Panc1 (cell line): ENCODE measurements around the gene FAM217A. TPM values are rescaled to one million over a fixed set of nuclear protein-coding genes. Genes with fewer than 3 reads are reported as not detected.

Source experiments
- ATAC-seq: fragments of 200-7000 bp; cut with Tn5 transposase; 2 replicates; pipeline ENCODE4 v1.9.1; 2020; ENCODE audit warnings: mild to moderate bottlenecking, moderate library complexity
- BruUV-seq: library from RNA; stranded (reverse); fragments of 400-500 nt; replicated peaks from 2 replicates; lab custom pipeline; 2021; lab: Mats Ljungman, UMichigan
- CTCF ChIA-PET: fragments of 300-600 bp; sonication (Branson Sonifier 250); formaldehyde crosslinking; loops from one replicate; lab custom pipeline; 2022; ENCODE audit warnings: antibody characterized with exemption; lab: Charles Lee
- POLR2A ChIA-PET: fragments of 300-600 bp; sonication (Branson Sonifier 250); formaldehyde crosslinking; loops from one replicate; lab custom pipeline; 2022; ENCODE audit warnings: antibody characterized with exemption; lab: Charles Lee
- DNase-seq: peaks from one replicate; pipeline ENCODE4 v3.0.0-alpha.2; 2010; ENCODE audit warnings: low read depth, low spot score
- H3K27ac ChIP-seq: 2 replicates; pipeline ENCODE4 v1.5.1; 2011; ENCODE audit warnings: mild to moderate bottlenecking, low read length, inconsistent platforms
- H3K27me3 ChIP-seq: fragments of 200-500 bp; sonication (Bioruptor generic); 2 replicates; pipeline ENCODE4 v1.6.0; 2014; ENCODE audit warnings: low read length, inconsistent platforms; ENCODE audit not compliant: control insufficient read depth, insufficient read depth
- H3K36me3 ChIP-seq: fragments of 200-500 bp; sonication (Bioruptor generic); 2 replicates; pipeline ENCODE4 v1.5.1; 2014; ENCODE audit warnings: inconsistent platforms, mild to moderate bottlenecking, low read length, moderate library complexity; ENCODE audit not compliant: control insufficient read depth, insufficient read depth
- H3K4me1 ChIP-seq: 2 replicates; pipeline ENCODE4 v1.5.1; 2011; ENCODE audit warnings: inconsistent platforms, mild to moderate bottlenecking, low read length, moderate library complexity; ENCODE audit not compliant: control insufficient read depth, insufficient read depth
- H3K4me3 ChIP-seq, 2 experiments: 2 replicates each; pipeline ENCODE4 v1.5.1; 2011 to 2012; ENCODE audit warnings: low read depth in 2 of 2, low read length in 2 of 2, mild to moderate bottlenecking in 2 of 2, inconsistent platforms in 1 of 2, moderate library complexity in 1 of 2
- H3K9me3 ChIP-seq: fragments of 200-500 bp; sonication (Bioruptor generic); 2 replicates; pipeline ENCODE4 v1.5.1; 2014; ENCODE audit warnings: low read depth, mild to moderate bottlenecking, inconsistent platforms, low read length, moderate library complexity; ENCODE audit not compliant: control insufficient read depth, insufficient read depth
- POLR2AphosphoS5 ChIP-seq: IDR thresholded peaks from 2 replicates; pipeline ENCODE4 v1.6.1; 2012; ENCODE audit warnings: mild to moderate bottlenecking, low read depth, low read length, moderate library complexity
- SIN3A ChIP-seq: IDR thresholded peaks from 2 replicates; pipeline ENCODE4 v1.6.1; 2012; ENCODE audit warnings: low read depth, mild to moderate bottlenecking, low read length, moderate library complexity, borderline replicate concordance; ENCODE audit not compliant: insufficient read depth
- TCF7L2 ChIP-seq: IDR thresholded peaks from 2 replicates; pipeline ENCODE4 v1.6.1; 2011; ENCODE audit warnings: mild to moderate bottlenecking, low read depth, low read length, inconsistent platforms
- in situ Hi-C: cut with HindIII; loops from 2 replicates; pipeline ENCODE4 v1.10.0; 2016; ENCODE audit warnings: low sequenced_read_pairs, low pct_unique_long_range_greater_than_20kb
- intact Hi-C: fragments of 100-400 bp; cut with micrococcal nuclease; formaldehyde crosslinking; loops from one replicate; pipeline ENCODE4 v1.10.0; 2022; ENCODE audit not compliant: unreplicated experiment
- total RNA-seq: library from RNA; stranded (reverse); gene quantifications from one replicate; pipeline ENCODE4 v1.2.1, GENCODE V29; 2021; ENCODE audit not compliant: unreplicated experiment
- TF ChIP-seq, protein P1 (sequence below), 2 experiments: IDR thresholded peaks; 2 replicates each; pipeline ENCODE4 v1.6.1; 2011 to 2012; ENCODE audit warnings: low read depth in 2 of 2, control low read depth in 1 of 2, low read length in 1 of 2, mild to moderate bottlenecking in 1 of 2, moderate library complexity in 1 of 2; ENCODE audit not compliant: insufficient read depth in 1 of 2
- TF ChIP-seq, protein P2 (sequence below): fragments of 450-650 bp; IDR thresholded peaks from 2 replicates; pipeline ENCODE4 v1.5.1; 2017; ENCODE audit warnings: mild to moderate bottlenecking

FAM217A gene
- total RNA-seq, 1 experiment from 2014 or later = not detected

DNA sequence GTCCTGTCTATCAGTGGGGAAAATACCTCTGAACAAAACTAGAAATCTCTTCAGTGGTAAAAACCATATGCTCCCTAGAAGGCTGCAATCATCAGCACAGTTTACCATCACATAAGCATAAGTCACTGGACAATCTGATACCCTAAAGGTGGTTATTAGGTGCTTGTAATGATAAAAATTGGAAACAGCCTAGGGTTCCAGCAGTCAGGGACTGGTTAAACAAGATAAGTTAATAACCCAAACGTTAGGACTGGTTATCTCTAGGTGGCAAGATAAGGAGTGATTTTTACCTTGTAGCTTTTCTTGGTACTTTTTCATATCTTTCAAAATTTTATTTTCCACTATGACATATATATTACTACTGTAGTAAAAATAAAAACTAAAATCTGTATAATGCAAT is 45.4 kb upstream of the FAM217A start:
- intact Hi-C loops = no loop called here
- Histone ChIP-seq H3K27me3 (no peaks in the 10 kb centered on the region), H3K4me3 (no peak overlapping the region), H3K9me3 (no peaks in the 10 kb centered on the region), H3K27ac (no peak overlapping the region), H3K4me1 (no peaks in the 10 kb centered on the region), H3K36me3 (peaks cover 9% of the 10 kb centered on the region)
- TF ChIP-seq, protein P1, sequence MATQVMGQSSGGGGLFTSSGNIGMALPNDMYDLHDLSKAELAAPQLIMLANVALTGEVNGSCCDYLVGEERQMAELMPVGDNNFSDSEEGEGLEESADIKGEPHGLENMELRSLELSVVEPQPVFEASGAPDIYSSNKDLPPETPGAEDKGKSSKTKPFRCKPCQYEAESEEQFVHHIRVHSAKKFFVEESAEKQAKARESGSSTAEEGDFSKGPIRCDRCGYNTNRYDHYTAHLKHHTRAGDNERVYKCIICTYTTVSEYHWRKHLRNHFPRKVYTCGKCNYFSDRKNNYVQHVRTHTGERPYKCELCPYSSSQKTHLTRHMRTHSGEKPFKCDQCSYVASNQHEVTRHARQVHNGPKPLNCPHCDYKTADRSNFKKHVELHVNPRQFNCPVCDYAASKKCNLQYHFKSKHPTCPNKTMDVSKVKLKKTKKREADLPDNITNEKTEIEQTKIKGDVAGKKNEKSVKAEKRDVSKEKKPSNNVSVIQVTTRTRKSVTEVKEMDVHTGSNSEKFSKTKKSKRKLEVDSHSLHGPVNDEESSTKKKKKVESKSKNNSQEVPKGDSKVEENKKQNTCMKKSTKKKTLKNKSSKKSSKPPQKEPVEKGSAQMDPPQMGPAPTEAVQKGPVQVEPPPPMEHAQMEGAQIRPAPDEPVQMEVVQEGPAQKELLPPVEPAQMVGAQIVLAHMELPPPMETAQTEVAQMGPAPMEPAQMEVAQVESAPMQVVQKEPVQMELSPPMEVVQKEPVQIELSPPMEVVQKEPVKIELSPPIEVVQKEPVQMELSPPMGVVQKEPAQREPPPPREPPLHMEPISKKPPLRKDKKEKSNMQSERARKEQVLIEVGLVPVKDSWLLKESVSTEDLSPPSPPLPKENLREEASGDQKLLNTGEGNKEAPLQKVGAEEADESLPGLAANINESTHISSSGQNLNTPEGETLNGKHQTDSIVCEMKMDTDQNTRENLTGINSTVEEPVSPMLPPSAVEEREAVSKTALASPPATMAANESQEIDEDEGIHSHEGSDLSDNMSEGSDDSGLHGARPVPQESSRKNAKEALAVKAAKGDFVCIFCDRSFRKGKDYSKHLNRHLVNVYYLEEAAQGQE (IDR thresholded peaks at IDR 0.05; ENCODE audit: insufficient read depth in 1 of 2, low read depth in 2 of 2, low read length in 1 of 2) = no peak
- TF ChIP-seq POLR2AphosphoS5 (no peak), TCF7L2 (no peak), SIN3A (no peak)
- TF ChIP-seq, protein P2, sequence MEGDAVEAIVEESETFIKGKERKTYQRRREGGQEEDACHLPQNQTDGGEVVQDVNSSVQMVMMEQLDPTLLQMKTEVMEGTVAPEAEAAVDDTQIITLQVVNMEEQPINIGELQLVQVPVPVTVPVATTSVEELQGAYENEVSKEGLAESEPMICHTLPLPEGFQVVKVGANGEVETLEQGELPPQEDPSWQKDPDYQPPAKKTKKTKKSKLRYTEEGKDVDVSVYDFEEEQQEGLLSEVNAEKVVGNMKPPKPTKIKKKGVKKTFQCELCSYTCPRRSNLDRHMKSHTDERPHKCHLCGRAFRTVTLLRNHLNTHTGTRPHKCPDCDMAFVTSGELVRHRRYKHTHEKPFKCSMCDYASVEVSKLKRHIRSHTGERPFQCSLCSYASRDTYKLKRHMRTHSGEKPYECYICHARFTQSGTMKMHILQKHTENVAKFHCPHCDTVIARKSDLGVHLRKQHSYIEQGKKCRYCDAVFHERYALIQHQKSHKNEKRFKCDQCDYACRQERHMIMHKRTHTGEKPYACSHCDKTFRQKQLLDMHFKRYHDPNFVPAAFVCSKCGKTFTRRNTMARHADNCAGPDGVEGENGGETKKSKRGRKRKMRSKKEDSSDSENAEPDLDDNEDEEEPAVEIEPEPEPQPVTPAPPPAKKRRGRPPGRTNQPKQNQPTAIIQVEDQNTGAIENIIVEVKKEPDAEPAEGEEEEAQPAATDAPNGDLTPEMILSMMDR = no peak
- ChIA-PET POLR2A (no interaction called here), CTCF (no interaction called here)
- no TSS peak for BruUV-seq
- in situ Hi-C loops = no loop called here
- ATAC-seq = no peak
- DNase-seq = no peak

DNA sequence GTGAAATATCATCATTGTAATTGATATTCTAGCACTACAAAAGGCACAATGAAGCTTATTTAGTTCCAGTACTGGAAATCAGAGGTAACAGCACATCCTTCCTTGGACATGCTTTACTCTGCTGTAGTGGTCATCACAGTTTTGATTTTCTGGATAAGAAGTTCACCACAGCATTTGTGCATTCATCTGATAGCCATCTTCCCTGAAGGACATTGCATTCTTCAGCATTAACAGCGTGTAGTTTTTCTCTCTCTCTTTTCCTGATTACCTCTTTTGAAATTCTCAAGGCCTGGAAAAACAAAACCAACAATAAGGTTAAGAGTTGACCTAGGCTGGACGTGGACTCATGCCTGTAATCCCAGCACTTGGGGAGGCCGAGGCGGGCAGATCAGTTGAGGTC is 36.8 kb upstream of the FAM217A start:
- Histone ChIP-seq H3K27me3 (no peaks in the 10 kb centered on the region), H3K9me3 (no peaks in the 10 kb centered on the region), H3K27ac (no peak overlapping the region), H3K36me3 (peaks cover 2% of the 10 kb centered on the region), H3K4me1 (no peaks in the 10 kb centered on the region), H3K4me3 (no peak overlapping the region)
- DNase-seq = no peak
- BruUV-seq = no TSS peak
- intact Hi-C loops = no loop called here
- ATAC-seq = no peak
- POLR2A ChIA-PET = no interaction called here
- in situ Hi-C loops = no loop called here
- CTCF ChIA-PET = no interaction called here
- TF ChIP-seq POLR2AphosphoS5 (no peak), TCF7L2 (no peak), SIN3A (no peak)
- TF ChIP-seq, protein P2 = no peak
- TF ChIP-seq, protein P1 (IDR thresholded peaks at IDR 0.05; ENCODE audit: insufficient read depth in 1 of 2, low read depth in 2 of 2, low read length in 1 of 2) = no peak
